Skin epidermis (tissue), 12 donors: Measurements from ENCODE around the gene RNF40.

ENCODE experiments used
- H3K27ac ChIP-seq, 21 experiments: fragments of 200-600 bp; sonication (generic) in 11 of 21; one replicate each; pipeline ENCODE4 v1.5.0; 2020; ENCODE audit warnings: mild to moderate bottlenecking in 3 of 21, inconsistent platforms in 2 of 21, moderate library complexity in 2 of 21
- H3K4me3 ChIP-seq, 7 experiments: fragments of 200-600 bp; sonication (generic) in 2 of 7; one replicate each; pipeline ENCODE4 v1.5.0; 2020; ENCODE audit warnings: inconsistent platforms in 2 of 7, mild to moderate bottlenecking in 2 of 7, moderate library complexity in 1 of 7

The RNF40 gene

DNA sequence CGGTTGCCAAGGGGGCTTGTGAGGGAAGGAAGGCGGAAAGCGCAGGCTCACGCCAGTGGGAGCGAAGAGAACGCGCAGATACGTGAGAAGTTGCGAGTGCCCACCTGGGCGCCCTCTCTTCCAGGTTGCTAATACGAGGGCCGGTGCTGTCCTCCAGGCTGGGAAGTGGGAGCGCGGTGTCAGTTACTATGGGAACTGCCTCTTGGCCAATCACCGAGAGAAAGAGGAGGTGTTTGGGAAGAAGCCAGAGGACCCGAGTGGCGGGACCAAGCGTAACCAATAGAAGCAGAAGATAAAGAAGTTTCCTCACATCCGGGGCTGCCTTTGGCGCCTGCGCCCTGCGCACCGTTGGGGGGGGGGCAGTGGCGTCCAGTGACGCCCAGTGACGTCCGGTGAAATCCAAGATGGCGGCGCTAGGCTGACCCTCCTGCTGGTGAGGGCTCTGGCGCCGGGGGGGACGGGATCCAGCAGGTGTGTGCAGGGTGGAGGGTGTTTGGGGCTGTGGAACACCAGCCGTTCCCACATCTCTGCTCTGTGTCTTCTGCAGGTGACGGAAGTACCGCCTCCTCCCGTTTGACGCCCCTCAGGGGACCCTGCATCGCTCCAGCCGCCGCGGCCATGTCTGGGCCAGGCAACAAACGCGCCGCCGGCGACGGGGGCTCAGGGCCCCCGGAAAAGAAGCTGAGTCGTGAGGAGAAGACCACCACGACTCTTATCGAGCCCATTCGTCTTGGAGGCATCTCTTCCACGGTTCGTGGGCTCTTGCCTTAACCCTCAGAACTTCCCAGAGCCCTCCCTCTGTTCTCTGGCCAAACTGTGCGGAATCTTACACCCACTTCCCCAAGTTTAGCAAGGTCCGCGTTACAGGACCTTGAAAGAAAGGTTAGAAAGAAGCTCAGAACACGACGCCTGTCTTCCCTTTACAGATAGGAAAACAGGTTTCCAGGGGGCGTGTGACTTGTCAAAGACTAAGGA lies at the start of gene RNF40, which contains the start of gene CFAP119:
Gene RNF40, plus strand, starts transcription at position 395 of the 975 bp plus-strand sequence. Its CDS starts 224 bp downstream, at position 619.
Gene CFAP119, minus strand, starts transcription at position 135 of the 975 bp plus-strand sequence. CDS start 314 bp downstream, outside the sequence.
- H3K27ac ChIP-seq = peak within 1 kb of the TSS; percentile 74 to 94 (median 88)
- peak within 1 kb of the TSS; percentile 76 to 99 (median 90) for H3K4me3 ChIP-seq

DNA sequence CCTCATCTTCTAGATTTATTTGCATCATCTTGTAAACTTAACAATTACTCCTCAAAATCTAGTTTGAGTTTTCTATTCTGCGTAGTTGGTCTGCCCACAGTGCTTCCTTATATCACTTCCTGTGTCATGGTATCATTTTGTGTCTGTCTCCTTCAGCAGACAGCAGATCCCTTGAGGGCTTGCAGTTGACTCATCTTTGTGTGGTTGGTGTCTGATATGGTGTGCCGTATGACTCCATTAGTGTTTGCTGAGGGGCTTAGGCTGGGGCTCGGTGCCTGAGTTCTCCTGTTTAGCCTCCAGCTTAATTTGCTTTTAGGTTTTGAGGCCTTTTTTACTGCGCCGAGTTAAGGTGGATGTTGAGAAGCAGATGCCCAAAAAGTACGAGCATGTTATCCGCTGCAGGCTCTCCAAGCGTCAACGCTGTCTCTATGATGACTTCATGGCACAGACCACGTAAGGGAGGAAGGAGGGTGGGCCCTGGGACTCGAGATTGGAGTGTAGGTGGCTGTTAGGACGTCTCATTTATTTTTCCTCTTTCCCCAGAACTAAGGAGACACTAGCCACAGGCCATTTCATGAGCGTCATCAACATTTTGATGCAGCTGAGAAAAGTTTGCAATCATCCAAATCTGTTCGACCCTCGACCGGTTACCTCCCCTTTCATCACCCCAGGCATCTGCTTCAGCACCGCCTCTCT lies 46.2 kb upstream of the RNF40 start:
- H3K27ac ChIP-seq = peak overlapping the region in 12 of 21 experiments; percentile 8 to 80 (median 46)
- no peak overlapping the region for H3K4me3 ChIP-seq

DNA sequence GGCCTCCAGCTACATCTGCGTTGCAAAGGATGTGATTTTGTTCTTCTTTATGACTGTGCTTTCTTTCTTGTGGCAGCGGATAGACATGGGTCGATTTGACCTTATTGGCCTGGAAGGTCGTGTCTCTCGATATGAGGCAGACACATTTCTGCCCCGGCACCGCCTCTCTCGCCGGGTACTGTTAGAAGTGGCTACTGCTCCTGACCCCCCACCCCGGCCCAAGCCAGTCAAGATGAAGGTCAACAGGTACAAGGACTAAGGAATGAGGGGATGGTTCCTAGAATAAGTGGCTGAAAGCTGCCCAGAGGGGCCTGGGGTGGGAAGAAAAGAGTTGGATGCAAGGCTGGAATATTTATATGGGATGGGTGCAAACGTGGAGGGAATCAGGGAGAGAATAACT lies 42.0 kb upstream of the RNF40 start:
- Histone ChIP-seq H3K27ac (no peak overlapping the region), H3K4me3 (no peak overlapping the region)

GRCh38 chr16:30720694-30721093 lies 41.4 kb upstream of the RNF40 start:
- Histone ChIP-seq H3K4me3 (no peak overlapping the region), H3K27ac (no peak overlapping the region)

GRCh38 chr16:30721167-30721566 lies 41.0 kb upstream of the RNF40 start:
- H3K4me3 ChIP-seq = no peak overlapping the region
- H3K27ac ChIP-seq = no peak overlapping the region

- H3K4me3 ChIP-seq = no peak overlapping the region
- no peak overlapping the region for H3K27ac ChIP-seq
Measured at GRCh38 chr16:30721606-30722005, 40.5 kb upstream of the RNF40 start.

DNA sequence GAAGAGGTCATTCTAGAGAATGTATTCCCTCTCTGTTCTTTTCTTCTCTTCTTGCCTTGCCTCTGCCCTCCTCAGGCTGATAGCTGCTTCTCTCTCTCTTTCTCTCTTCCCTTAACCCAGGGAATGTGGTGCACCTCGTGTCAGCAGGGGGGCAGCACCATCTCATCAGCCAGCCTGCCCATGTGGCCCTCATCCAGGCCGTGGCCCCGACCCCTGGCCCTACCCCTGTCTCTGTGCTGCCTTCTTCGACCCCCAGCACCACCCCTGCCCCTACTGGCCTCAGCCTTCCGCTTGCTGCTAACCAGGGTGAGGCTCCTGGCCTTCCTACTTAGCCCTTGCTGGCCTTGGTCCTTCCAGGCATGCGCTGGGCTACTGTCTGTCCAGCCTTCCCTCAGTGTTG lies 39.7 kb upstream of the RNF40 start:
- Histone ChIP-seq H3K4me3 (no peak overlapping the region), H3K27ac (no peak overlapping the region)

- H3K27ac ChIP-seq = no peak overlapping the region
- H3K4me3 ChIP-seq = no peak overlapping the region
Measured at GRCh38 chr16:30722916-30723315, 39.2 kb upstream of the RNF40 start.

DNA sequence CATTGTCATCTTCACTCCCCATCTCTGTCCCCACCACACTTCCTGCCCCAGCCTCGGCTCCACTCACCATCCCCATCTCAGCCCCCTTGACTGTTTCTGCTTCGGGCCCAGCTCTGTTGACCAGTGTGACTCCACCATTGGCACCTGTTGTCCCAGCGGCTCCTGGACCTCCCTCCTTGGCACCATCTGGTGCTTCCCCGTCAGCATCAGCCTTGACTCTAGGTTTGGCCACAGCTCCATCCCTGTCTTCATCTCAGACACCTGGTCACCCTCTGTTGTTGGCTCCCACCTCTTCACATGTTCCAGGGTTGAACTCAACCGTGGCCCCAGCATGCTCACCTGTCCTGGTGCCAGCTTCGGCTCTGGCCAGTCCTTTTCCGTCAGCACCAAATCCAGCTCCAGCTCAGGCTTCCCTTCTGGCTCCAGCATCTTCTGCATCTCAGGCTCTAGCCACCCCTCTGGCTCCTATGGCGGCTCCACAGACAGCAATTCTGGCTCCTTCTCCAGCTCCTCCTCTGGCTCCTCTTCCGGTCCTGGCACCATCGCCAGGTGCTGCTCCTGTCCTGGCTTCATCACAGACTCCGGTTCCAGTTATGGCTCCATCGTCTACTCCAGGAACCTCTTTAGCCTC lies 38.3 kb upstream of the RNF40 start:
- Histone ChIP-seq H3K4me3 (no peak overlapping the region), H3K27ac (peak overlapping the region in 2 of 21 experiments; percentile 39 to 65)

DNA sequence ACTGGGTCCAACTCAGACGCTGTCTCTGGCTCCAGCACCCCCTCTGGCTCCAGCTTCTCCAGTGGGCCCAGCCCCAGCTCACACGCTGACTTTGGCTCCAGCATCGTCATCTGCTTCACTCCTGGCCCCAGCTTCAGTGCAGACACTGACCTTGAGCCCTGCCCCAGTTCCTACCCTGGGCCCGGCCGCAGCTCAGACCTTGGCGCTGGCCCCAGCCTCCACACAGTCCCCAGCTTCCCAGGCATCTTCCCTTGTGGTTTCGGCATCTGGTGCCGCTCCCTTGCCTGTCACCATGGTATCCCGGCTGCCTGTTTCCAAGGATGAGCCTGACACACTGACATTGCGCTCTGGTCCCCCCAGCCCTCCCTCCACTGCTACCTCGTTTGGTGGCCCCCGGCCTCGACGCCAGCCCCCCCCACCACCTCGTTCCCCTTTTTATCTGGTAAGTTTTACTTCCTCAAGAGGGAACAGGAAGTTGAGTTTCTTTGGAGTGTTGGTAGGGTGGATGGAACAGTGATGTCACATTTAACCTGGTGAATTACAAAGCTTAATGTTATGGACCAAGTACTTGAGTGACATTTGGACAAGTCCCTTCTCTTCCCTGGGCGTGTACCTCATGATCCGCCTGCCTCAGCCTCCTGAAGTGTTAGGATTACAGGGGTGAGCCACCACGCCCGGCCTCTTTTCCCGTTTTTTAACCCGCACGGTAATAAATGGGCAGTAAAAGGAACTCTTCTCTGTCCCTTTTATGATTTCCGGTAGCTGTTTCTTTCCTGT lies 37.3 kb upstream of the RNF40 start:
- peak overlapping the region in 9 of 21 experiments; percentile 10 to 65 (median 39) for H3K27ac ChIP-seq
- no peak overlapping the region for H3K4me3 ChIP-seq

- Histone ChIP-seq H3K4me3 (no peak overlapping the region), H3K27ac (peak overlapping the region in 7 of 21 experiments; percentile 0 to 43 (median 23))
Measured at GRCh38 chr16:30725418-30725792, 36.7 kb upstream of the RNF40 start.

- no peak overlapping the region for H3K4me3 ChIP-seq
- H3K27ac ChIP-seq = no peak overlapping the region
Measured at GRCh38 chr16:30728321-30728720, 33.8 kb upstream of the RNF40 start.

DNA sequence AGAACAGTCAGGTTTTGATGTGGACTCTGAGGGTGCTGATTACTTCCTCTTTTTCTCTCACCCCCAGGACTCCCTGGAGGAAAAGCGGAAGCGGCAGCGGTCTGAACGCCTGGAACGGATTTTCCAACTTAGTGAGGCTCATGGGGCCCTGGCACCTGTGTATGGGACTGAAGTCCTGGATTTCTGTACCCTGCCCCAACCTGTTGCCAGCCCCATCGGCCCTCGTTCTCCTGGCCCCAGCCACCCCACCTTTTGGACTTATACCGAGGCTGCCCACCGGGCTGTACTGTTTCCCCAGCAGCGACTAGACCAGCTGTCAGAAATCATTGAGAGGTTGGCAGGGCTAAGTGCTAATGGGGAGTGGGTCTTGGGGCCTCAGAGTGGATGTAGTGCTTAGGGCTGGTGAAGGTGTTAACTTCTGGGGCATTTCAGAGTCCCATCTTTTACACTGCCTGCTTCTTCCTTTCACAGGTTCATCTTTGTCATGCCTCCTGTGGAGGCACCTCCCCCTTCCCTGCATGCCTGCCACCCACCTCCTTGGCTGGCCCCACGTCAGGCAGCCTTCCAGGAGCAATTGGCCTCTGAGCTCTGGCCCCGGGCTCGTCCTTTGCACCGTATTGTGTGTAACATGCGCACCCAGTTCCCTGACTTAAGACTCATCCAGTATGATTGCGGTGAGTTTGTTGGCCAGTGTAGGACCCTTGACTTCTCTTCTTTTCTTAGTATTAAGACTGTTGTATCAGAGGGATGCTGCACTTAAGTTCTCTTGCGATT lies 33.0 kb upstream of the RNF40 start:
- Histone ChIP-seq H3K4me3 (no peak overlapping the region), H3K27ac (peak overlapping the region in 1 of 21 experiments; percentile 16)

DNA sequence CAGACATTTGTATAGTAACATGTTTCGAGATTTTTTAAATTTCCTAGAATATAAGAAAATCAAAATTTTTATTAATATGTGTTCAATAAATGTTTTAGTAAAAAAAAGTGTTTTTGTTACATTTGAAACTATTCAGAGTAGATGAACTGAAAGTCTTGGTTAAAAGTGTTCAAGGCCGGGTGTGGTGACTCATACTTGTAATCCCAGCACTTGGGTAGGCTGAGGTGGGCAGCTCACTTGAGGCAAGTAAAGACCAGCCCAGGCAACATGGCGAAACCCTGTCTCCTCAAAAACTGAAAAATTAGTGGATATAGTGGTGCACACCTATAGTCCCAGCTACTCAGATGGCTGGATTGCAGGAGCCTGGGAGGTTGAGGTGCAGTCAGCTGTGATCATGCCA lies 30.7 kb upstream of the RNF40 start:
- Histone ChIP-seq H3K4me3 (no peak overlapping the region), H3K27ac (no peak overlapping the region)

GRCh38 chr16:30736995-30737793 lies 24.9 kb upstream of the RNF40 start:
- Histone ChIP-seq H3K4me3 (no peak overlapping the region), H3K27ac (peak overlapping the region in 1 of 21 experiments; percentile 31)

DNA sequence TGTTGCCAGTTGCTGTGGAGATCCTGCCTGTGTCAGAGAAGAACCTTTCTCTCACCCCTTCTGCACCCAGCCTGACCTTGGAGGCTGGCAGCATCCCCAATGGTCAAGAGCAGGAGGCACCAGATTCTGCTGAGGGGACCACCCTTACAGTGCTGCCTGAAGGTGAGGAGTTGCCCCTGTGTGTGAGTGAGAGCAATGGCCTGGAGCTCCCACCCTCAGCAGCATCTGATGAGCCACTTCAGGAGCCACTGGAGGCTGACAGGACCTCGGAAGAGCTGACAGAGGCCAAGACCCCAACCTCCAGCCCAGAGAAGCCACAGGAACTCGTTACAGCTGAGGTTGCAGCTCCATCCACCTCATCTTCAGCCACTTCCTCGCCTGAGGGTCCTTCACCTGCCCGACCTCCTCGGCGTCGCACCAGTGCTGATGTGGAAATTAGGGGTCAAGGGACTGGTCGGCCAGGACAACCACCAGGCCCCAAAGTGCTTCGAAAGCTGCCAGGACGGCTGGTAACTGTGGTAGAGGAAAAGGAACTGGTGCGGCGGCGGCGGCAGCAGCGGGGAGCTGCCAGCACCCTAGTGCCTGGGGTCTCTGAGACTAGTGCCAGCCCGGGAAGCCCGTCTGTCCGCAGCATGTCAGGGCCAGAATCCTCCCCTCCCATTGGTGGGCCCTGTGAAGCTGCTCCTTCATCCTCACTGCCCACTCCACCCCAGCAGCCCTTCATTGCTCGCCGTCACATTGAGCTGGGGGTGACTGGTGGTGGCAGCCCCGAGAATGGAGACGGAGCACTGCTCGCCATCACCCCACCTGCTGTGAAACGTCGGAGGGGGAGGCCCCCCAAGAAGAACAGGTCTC lies 24.1 kb upstream of the RNF40 start:
- H3K4me3 ChIP-seq = no peak overlapping the region
- peak overlapping the region in 2 of 21 experiments; percentile 31 to 74 for H3K27ac ChIP-seq
